Heart right ventricle (tissue), 16 donors: ENCODE measurements around the gene SCCPDH. TPM values are rescaled to one million over a fixed set of nuclear protein-coding genes. Genes with fewer than 3 reads are reported as not detected.
"Not testable (repeated sequence)": the region's sequence is repeated elsewhere in the genome, so short reads cannot be mapped to it uniquely, and the experiment has no call there.

ENCODE experiments used
- ATAC-seq, 8 donors: fragments of 200-7000 bp; cut with Tn5 transposase; one replicate each; pipeline ENCODE4 v1.9.1; 2020; ENCODE audit warnings: mild to moderate bottlenecking in 8 of 8, moderate library complexity in 8 of 8, moderate number of reproducible peaks in 1 of 8
- DNase-seq, 2 donors: peaks; one replicate each; pipeline ENCODE4 v3.0.0-alpha.2; 2020
- H3K27ac ChIP-seq, 10 donors: fragments of 200-600 bp; sonication (generic) in 2 of 10; one replicate each; pipeline versions ENCODE4 v1.5.0 to v1.8.0; 2020 to 2022; ENCODE audit warnings: mild to moderate bottlenecking in 3 of 10
- H3K27me3 ChIP-seq, 7 donors: fragments of 200-600 bp; one replicate each; pipeline ENCODE4 v1.8.0; 2021 to 2022; ENCODE audit warnings: mild to moderate bottlenecking in 2 of 7
- H3K36me3 ChIP-seq, 9 donors: fragments of 200-600 bp; sonication (generic) in 1 of 9; one replicate each; pipeline versions ENCODE4 v1.5.0 to v1.8.0; 2020 to 2022; ENCODE audit warnings: mild to moderate bottlenecking in 2 of 9
- H3K4me1 ChIP-seq, 9 donors: fragments of 200-600 bp; sonication (generic) in 1 of 9; one replicate each; pipeline versions ENCODE4 v1.5.0 to v1.8.0; 2020 to 2022; ENCODE audit warnings: mild to moderate bottlenecking in 4 of 9
- H3K4me3 ChIP-seq, 10 donors: fragments of 200-600 bp; sonication (generic) in 2 of 10; one replicate each; pipeline versions ENCODE4 v1.5.0 to v1.8.0; 2020 to 2022; ENCODE audit warnings: mild to moderate bottlenecking in 7 of 10, moderate library complexity in 2 of 10
- H3K9me3 ChIP-seq, 11 donors: fragments of 200-600 bp in 10 of 11; sonication (generic) in 2 of 11; one replicate each; pipeline versions ENCODE4 v1.5.0 to v1.8.0; 2013 to 2022; ENCODE audit warnings: mild to moderate bottlenecking in 2 of 11, control low read depth in 1 of 11, moderate library complexity in 1 of 11
- WGBS, 2 donors: extraction: QIAGEN DNeasy Blood & Tissue Kit; methylation state at CpG; one replicate each; pipeline ENCODE4 v1.1.7; 2013; ENCODE audit warnings: inconsistent platforms in 1 of 2; 5-methylcytosine and 5-hydroxymethylcytosine counted together
- intact Hi-C, 10 donors: fragments of 100-400 bp; cut with DNase I; formaldehyde crosslinking; loops; one replicate each; pipeline versions ENCODE4 v1.11.1 to v1.14.2; 2022
- polyA plus RNA-seq, 2 donors: library from polyadenylated mRNA; stranded (reverse); fragments of 200-250 nt; gene quantifications; one replicate each; pipeline ENCODE4 v1.2.3, GENCODE V29; 2013
- total RNA-seq, 10 donors: library from RNA; stranded (reverse); fragmentation: NEBNext Ultra II Directional in 3 of 10; extraction: Animal tissue kit (Norgen Biotek cat#: 25700) in 3 of 10; gene quantifications; one replicate each; pipeline versions ENCODE4 v1.2.1 to v1.2.4, GENCODE V29; 2021 to 2023
- TF ChIP-seq, protein P1 (sequence below), 9 donors: fragments of 200-600 bp; sonication (generic) in 2 of 9; IDR thresholded peaks; one replicate each; pipeline versions ENCODE4 v1.5.0 to v1.8.0; 2021 to 2022; ENCODE audit warnings: antibody characterized with exemption in 9 of 9, mild to moderate bottlenecking in 5 of 9, moderate library complexity in 1 of 9
- donor health status: Arrhythmogenic right ventricular cardiomyopathy.
- donor health status: ischemic (EF 13 %, LVEDD 7.1; RV severe dilation, severe dysfunction).
- donor health status: healthy with polysubstance abuse.
- donor health status: DM: no; HTN: yes; CAD: no.
- donor health status: DM: no; HTN: no; CAD: no.
- donor health status: ischemic (EF 25% LVEDD 6.9; RV normal size, moderate dysfunction).
- donor health status: ischemic (EF 25% LVEDD 5.7; RV mildly dilated, moderate dysfunction).
- donor health status: healthy.
- donor health status: DM: yes; HTN: yes; CAD: no.
- donor health status: Ischemic cardiomyopathy.
- donor health status: ischemic (EF 35%, LVEDD 5.7; RV mildly dilated, moderate dysfunction).
- donor health status: nonischemic (EF 11% LVEDD 7.7; RV severe dilation, severe dysfunction).
- donor health status: DM: yes; HTN: yes; CAD: no.
- donor health status: PGD.
- donor health status: ischemic (EF 29% LVEDD 5.4; RV normal size, mild dysfunction).
- donor health status: nonischemic (EF 23%, LVEDD 6.1; RV moderate dilation, normal function).

The SCCPDH gene
- total and polyA plus RNA-seq, 12 donors = 9.9 to 37.5 (median 30.8) TPM

DNA sequence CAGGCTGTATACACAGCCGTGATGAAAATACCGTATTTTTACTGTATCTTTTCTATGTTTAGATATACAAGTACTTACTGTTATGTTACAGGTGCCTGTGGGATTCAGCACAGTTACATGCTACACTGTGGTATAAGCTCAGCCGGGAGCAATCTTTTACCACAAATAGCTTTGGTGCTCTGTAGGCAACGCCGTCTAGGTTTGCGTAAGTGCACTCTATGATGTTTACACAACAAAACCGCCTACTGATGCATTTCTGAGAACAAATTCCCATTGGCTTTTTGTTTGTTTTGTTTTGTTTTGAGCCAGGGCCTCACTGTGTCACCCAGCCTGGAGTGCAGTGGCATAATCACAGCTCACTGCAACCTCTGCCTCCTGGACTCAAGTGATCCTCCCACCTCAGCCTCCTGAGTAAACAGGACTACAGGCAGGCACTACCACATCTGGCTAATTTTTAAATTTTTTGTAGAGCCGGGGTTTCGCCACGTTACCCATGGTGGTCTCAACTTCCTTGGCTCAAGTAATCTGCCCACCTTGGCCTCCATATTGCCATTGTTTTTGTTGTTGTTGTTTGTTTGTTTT lies 81.0 kb downstream of the SCCPDH start:
- no peaks in the 10 kb centered on the region for H3K36me3 ChIP-seq
- ATAC-seq (no peak), DNase-seq (no peak)
- TF ChIP-seq, protein P1, sequence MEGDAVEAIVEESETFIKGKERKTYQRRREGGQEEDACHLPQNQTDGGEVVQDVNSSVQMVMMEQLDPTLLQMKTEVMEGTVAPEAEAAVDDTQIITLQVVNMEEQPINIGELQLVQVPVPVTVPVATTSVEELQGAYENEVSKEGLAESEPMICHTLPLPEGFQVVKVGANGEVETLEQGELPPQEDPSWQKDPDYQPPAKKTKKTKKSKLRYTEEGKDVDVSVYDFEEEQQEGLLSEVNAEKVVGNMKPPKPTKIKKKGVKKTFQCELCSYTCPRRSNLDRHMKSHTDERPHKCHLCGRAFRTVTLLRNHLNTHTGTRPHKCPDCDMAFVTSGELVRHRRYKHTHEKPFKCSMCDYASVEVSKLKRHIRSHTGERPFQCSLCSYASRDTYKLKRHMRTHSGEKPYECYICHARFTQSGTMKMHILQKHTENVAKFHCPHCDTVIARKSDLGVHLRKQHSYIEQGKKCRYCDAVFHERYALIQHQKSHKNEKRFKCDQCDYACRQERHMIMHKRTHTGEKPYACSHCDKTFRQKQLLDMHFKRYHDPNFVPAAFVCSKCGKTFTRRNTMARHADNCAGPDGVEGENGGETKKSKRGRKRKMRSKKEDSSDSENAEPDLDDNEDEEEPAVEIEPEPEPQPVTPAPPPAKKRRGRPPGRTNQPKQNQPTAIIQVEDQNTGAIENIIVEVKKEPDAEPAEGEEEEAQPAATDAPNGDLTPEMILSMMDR (IDR thresholded peaks at IDR 0.05) = no peak
- peaks cover 0 to 9% (median 0%) of the 10 kb centered on the region in 9 donors for H3K4me1 ChIP-seq
- no peak overlapping the region for H3K4me3 ChIP-seq
- H3K27ac ChIP-seq = no peak overlapping the region
- peaks cover 0 to 3% (median 0%) of the 10 kb centered on the region in 11 donors for H3K9me3 ChIP-seq
- H3K27me3 ChIP-seq = no peaks in the 10 kb centered on the region
- WGBS, 2 donors = 82 to 84% methylated on average over 10 of the region's 10 CpGs
- intact Hi-C loops = no loop called here

DNA sequence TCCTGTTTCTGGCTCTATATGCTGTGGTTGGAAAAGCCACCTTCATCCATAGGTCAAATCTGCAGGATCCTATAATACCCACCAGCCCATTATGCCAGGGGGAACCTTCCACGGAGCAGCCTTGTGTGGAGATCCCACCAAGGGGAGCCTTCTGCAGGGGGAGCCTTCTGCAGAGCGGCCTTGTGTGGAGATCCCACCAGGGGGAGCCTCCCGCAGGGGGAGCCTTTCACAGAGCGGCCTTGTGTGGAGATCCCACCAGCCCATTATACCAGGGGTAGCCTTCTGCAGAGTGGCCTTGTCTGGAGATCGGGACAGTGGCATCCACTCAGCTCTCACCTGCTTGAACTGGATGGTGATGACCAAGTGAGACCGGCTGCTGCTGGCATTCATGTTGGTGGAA lies 85.3 kb downstream of the SCCPDH start:
- no peak for DNase-seq
- H3K9me3 ChIP-seq = no peaks in the 10 kb centered on the region
- 92% methylated on average over 6 of the region's 6 CpGs for WGBS, 2 donors
- H3K27me3 ChIP-seq = no peaks in the 10 kb centered on the region
- H3K4me1 ChIP-seq = peaks cover 0 to 5% (median 0%) of the 10 kb centered on the region in 9 donors
- no peaks in the 10 kb centered on the region for H3K36me3 ChIP-seq
- no peak overlapping the region for H3K4me3 ChIP-seq
- TF ChIP-seq, protein P1 (IDR thresholded peaks at IDR 0.05) = no peak
- intact Hi-C loops = no loop called here
- peak in 4 of 8 donors; percentile 8 to 29 (median 20) for ATAC-seq
- H3K27ac ChIP-seq = no peak overlapping the region

DNA sequence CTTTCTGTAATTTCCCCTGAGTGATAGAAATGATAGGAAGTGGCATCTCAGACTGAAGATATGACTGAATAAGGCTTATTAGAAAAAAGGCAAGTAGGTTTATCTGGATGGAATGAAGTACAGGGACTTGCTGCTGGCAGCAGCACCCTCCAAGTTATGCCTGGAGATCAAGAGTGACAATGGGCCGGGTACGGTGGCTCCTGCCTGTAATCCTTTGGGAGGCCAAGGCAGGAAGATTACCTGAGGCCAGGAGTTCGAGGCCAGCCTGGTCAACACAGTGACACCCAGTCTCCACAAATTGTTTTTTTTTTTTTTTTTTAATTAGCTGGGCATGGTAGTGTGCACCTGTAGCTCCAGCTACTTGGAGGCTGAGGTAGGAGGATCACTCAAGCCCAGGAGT lies 87.8 kb downstream of the SCCPDH start:
- peak overlapping the region in 1 of 10 donors; percentile 56 for H3K27ac ChIP-seq
- TF ChIP-seq, protein P1 (IDR thresholded peaks at IDR 0.05) = no peak
- H3K36me3 ChIP-seq = no peaks in the 10 kb centered on the region
- no peaks in the 10 kb centered on the region for H3K27me3 ChIP-seq
- DNase-seq = no peak
- no peak overlapping the region for H3K4me3 ChIP-seq
- peaks cover 0 to 5% (median 0%) of the 10 kb centered on the region in 9 donors for H3K4me1 ChIP-seq
- intact Hi-C loops = no loop called here
- 69 to 88% methylated on average over 3 of the region's 3 CpGs for WGBS, 2 donors
- no peak for ATAC-seq
- H3K9me3 ChIP-seq = no peaks in the 10 kb centered on the region

DNA sequence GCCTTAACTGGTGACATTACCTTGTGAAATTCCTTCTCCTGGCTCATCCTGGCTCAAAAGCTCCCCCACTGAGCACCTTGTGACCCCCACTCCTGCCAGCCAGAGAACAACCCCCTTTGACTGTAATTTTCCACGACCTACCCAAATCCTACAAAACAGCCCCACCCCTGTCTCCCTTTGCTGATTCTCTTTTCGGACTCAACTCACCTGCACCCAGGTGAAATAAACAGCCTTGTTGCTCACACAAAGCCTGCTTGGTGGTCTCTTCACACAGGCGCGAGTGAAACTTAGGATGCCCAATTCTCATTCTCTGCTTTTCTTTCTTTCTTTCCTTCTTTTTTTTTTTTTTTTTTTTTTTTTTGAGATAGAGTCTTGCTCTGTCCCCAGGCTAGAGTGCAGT lies 89.1 kb downstream of the SCCPDH start:
- H3K9me3 ChIP-seq, intact Hi-C loops, H3K4me1 ChIP-seq, ATAC-seq, H3K27me3 ChIP-seq, DNase-seq, H3K4me3 ChIP-seq, H3K36me3 ChIP-seq, H3K27ac ChIP-seq: not testable (repeated sequence)
- WGBS, 2 donors = 84 to 85% methylated on average over 4 of the region's 4 CpGs

DNA sequence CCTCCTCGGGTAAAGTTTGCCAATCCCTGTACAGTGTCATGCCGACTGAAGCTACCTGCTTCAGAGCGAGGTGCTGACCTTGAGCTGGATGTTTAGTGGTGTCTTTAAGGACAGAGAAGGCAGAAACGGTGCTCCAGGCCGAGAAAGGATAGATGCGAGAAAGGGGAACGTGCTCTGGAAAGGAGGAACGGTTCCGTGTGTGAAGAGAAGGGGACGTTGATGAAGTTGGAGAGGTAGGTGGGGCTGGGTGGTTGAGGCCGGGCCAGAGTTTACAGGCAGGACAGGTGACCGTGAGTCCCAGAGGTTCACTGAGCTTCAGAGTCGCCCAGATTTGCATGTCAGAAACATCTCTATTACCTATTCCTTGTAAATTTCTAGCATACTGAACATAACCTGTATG lies 90.7 kb downstream of the SCCPDH start:
- Histone ChIP-seq H3K36me3 (no peaks in the 10 kb centered on the region), H3K27ac (no peak overlapping the region), H3K4me3 (no peak overlapping the region), H3K27me3 (no peaks in the 10 kb centered on the region), H3K9me3 (no peaks in the 10 kb centered on the region), H3K4me1 (peaks cover 0 to 5% (median 0%) of the 10 kb centered on the region in 9 donors)
- TF ChIP-seq, protein P1 (IDR thresholded peaks at IDR 0.05) = no peak
- intact Hi-C loops = no loop called here
- WGBS, 2 donors = 90 to 92% methylated on average over 13 of the region's 13 CpGs
- DNase-seq (no peak), ATAC-seq (no peak)
